Stimulated activated CD8-positive, alpha-beta memory T cell treated with anti-CD3 and anti-CD28 coated beads, Interleukin-2, amount 100 ng/mL, for 48 hours (primary cell): ENCODE results near the gene CIART.
"Not testable (repeated sequence)": the region's sequence is repeated elsewhere in the genome, so short reads cannot be mapped to it uniquely, and the experiment has no call there.

Source experiments
- DNase-seq, 2 donors: peaks; one replicate each; pipeline ENCODE4 v3.0.0-alpha.2; 2020; ENCODE audit warnings: low read depth in 2 of 2

The CIART gene

GRCh38 chr1:150261367-150261766, 21.0 kb upstream of the CIART start:
- no peak for DNase-seq

GRCh38 chr1:150262388-150263320, 19.7 kb upstream of the CIART start:
- no peak for DNase-seq

GRCh38 chr1:150263549-150263948, 18.8 kb upstream of the CIART start:
- no peak for DNase-seq

- DNase-seq = no peak
Observed at GRCh38 chr1:150267896-150268295, 14.5 kb upstream of the CIART start.

GRCh38 chr1:150268340-150268704, 14.0 kb upstream of the CIART start:
- DNase-seq = peak in 1 of 2 donors; percentile 12

- DNase-seq = peak; percentile 90 to 91
Observed at GRCh38 chr1:150268705-150269403, 13.5 kb upstream of the CIART start, which contains the start of gene APH1A. Gene APH1A (minus strand): TSS chr1:150269016. CDS start chr1:150268810, 206 bp downstream.

- DNase-seq = no peak
Observed at GRCh38 chr1:150269451-150269850, 12.9 kb upstream of the CIART start.

- DNase-seq = no peak
Observed at GRCh38 chr1:150271291-150271959, 10.9 kb upstream of the CIART start.

- DNase-seq = no peak
Observed at GRCh38 chr1:150273311-150273710, 9.0 kb upstream of the CIART start.

GRCh38 chr1:150280138-150280707, 2.1 kb upstream of the CIART start:
- no peak for DNase-seq

- DNase-seq = peak; percentile 20 to 35
Observed at GRCh38 chr1:150281221-150281757, 1.1 kb upstream of the CIART start.

GRCh38 chr1:150282558-150282958, 204 bp downstream of the CIART start:
- no peak for DNase-seq

GRCh38 chr1:150283260-150283659, 906 bp downstream of the CIART start:
- DNase-seq = no peak

GRCh38 chr1:150288382-150288781, 6.0 kb downstream of the CIART start:
- no peak for DNase-seq

GRCh38 chr1:150288822-150289221, 6.5 kb downstream of the CIART start:
- DNase-seq = no peak

- DNase-seq = peak; percentile 71 to 83
Observed at GRCh38 chr1:150293433-150294253, 11.3 kb downstream of the CIART start, which contains the start of gene MRPS21. Gene MRPS21 (plus strand): TSS chr1:150293861. CDS start chr1:150294367, 506 bp downstream.

- no peak for DNase-seq
Observed at GRCh38 chr1:150295476-150295875, 13.1 kb downstream of the CIART start.

GRCh38 chr1:150299716-150300115, 17.4 kb downstream of the CIART start:
- DNase-seq = no peak

GRCh38 chr1:150302338-150302737, 20.0 kb downstream of the CIART start:
- DNase-seq = no peak

GRCh38 chr1:150302902-150303301, 20.5 kb downstream of the CIART start:
- DNase-seq = no peak

GRCh38 chr1:150308585-150308984, 26.2 kb downstream of the CIART start:
- not testable (repeated sequence) for DNase-seq
